Measurements from ENCODE around the gene ZNF80. TPM values are rescaled to one million over a fixed set of nuclear protein-coding genes. Genes with fewer than 3 reads are reported as not detected.

ZNF80 gene
- polyA plus RNA-seq, 3 donors, result not detected

- Mint-ChIP-seq H3K9me3 (peaks cover 4 to 14% (median 7%) of the 10 kb centered on the region in 7 donors), H3K4me3 (no peak overlapping the region), H3K36me3 (no peaks in the 10 kb centered on the region), H3K4me1 (no peaks in the 10 kb centered on the region), H3K27me3 (ENCODE audit: low read depth in 3 of 3) (peaks cover 0 to 3% (median 0%) of the 10 kb centered on the region in 3 donors), H3K27ac (no peak overlapping the region)
- intact Hi-C loops (cut with micrococcal nuclease), result no loop called here
- Histone ChIP-seq H2AFZ (ENCODE audit: insufficient read depth, low read depth, low read length, poor library complexity, severe bottlenecking) (no peak overlapping the region), H3K27me3 (ENCODE audit: control insufficient read depth in 2 of 2, insufficient read depth in 2 of 2, low read length in 2 of 2) (no peaks in the 10 kb centered on the region), H3K9me3 (replicated peaks in 1 of 2; ENCODE audit: control insufficient read depth in 1 of 2, insufficient read depth in 1 of 2, low read length in 2 of 2) (no peaks in the 10 kb centered on the region), H3K27ac (ENCODE audit: low read depth in 1 of 2, low read length in 2 of 2) (no peak overlapping the region), H3K4me2 (replicated peaks; ENCODE audit: extremely low read depth, low read length, poor library complexity, severe bottlenecking) (no peak overlapping the region), H3K36me3 (replicated peaks in 1 of 2; ENCODE audit: control insufficient read depth in 1 of 2, insufficient read depth in 2 of 2, low read length in 2 of 2) (no peaks in the 10 kb centered on the region), H3K79me2 (ENCODE audit: insufficient read depth, low read length) (no peaks in the 10 kb centered on the region), H3K4me1 (ENCODE audit: control insufficient read depth in 1 of 2, insufficient read depth in 2 of 2, low read length in 2 of 2) (no peaks in the 10 kb centered on the region), H3K4me3 (replicated peaks in 1 of 3; ENCODE audit: low read depth in 2 of 3, low read length in 3 of 3) (no peak overlapping the region), H4K20me1 (ENCODE audit: insufficient read depth, low read length) (no peaks in the 10 kb centered on the region), H3K9ac (ENCODE audit: insufficient read depth, low read length, poor library complexity, severe bottlenecking) (no peak overlapping the region)
- no peak for DNase-seq
- TF ChIP-seq CTCF (IDR thresholded peaks at IDR 0.05), result no peak
- WGBS (ENCODE audit: insufficient coverage), result no CpG with 5 or more reads among the region's 1 CpG
Measured at GRCh38 chr3:114259566-114259965, 22.2 kb upstream of the ZNF80 start.

DNA sequence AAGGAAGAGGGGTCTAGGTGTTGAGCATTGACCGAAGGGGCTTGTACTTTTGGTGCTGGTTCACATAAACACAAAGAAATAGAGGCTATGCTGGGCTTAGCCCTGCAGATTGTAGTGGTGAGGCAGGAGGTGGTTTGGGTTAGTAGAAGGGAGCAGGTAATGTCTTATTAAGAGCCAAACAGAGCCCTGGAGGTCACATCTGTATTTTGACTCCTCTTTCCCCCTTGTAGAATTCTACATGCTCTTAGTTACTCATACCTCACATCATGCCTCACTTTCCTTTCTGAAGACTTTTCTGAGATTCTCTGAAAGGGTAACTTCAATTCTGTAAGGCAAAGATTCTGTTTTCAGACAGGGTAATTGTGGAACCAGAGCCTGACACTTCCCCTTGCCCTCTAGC is 16.1 kb upstream of the ZNF80 start:
- DNase-seq, result no peak
- H3K4me3 Mint-ChIP-seq, result peak overlapping the region in 1 of 2 donors; percentile 37
- no peak overlapping the region for H3K4me2 ChIP-seq (replicated peaks; ENCODE audit: extremely low read depth, low read length, poor library complexity, severe bottlenecking)

More for the DNA sequence above, 16.1 kb upstream of the ZNF80 start:
- Histone ChIP-seq H3K36me3 (replicated peaks in 1 of 2; ENCODE audit: control insufficient read depth in 1 of 2, insufficient read depth in 2 of 2, low read length in 2 of 2) (no peaks in the 10 kb centered on the region), H2AFZ (ENCODE audit: insufficient read depth, low read depth, low read length, poor library complexity, severe bottlenecking) (no peak overlapping the region), H3K4me3 (replicated peaks in 1 of 3; ENCODE audit: low read depth in 2 of 3, low read length in 3 of 3) (no peak overlapping the region), H3K27me3 (ENCODE audit: control insufficient read depth in 2 of 2, insufficient read depth in 2 of 2, low read length in 2 of 2) (no peaks in the 10 kb centered on the region), H3K79me2 (ENCODE audit: insufficient read depth, low read length) (no peaks in the 10 kb centered on the region), H4K20me1 (ENCODE audit: insufficient read depth, low read length) (no peaks in the 10 kb centered on the region), H3K27ac (ENCODE audit: low read depth in 1 of 2, low read length in 2 of 2) (no peak overlapping the region), H3K9ac (ENCODE audit: insufficient read depth, low read length, poor library complexity, severe bottlenecking) (no peak overlapping the region), H3K4me1 (ENCODE audit: control insufficient read depth in 1 of 2, insufficient read depth in 2 of 2, low read length in 2 of 2) (no peaks in the 10 kb centered on the region), H3K9me3 (replicated peaks in 1 of 2; ENCODE audit: control insufficient read depth in 1 of 2, insufficient read depth in 1 of 2, low read length in 2 of 2) (no peaks in the 10 kb centered on the region)
- H3K27ac Mint-ChIP-seq, result peak overlapping the region in 2 of 7 donors; percentile 15 to 75
- no peaks in the 10 kb centered on the region for H3K36me3 Mint-ChIP-seq
- H3K4me1 Mint-ChIP-seq, result no peaks in the 10 kb centered on the region
- TF ChIP-seq CTCF (IDR thresholded peaks at IDR 0.05), result no peak
- peaks cover 0 to 9% (median 3%) of the 10 kb centered on the region in 7 donors for H3K9me3 Mint-ChIP-seq
- 100% methylated on average over 1 of the region's 1 CpG for WGBS (ENCODE audit: insufficient coverage)
- intact Hi-C loops (cut with micrococcal nuclease), result no loop called here
- H3K27me3 Mint-ChIP-seq (ENCODE audit: low read depth in 3 of 3), result peaks cover 0 to 7% (median 0%) of the 10 kb centered on the region in 3 donors

Data from CD14-positive monocyte (primary cell).